VCaP (cell line): ENCODE measurements around the gene CD2AP.

Experiments
- H3K27ac ChIP-seq: fragments of 450-650 bp; 2 replicates; pipeline ENCODE4 v1.5.1; 2017
- CTCF ChIP-seq: fragments of 450-650 bp; conservative IDR thresholded peaks from 2 replicates; pipeline ENCODE4 v1.5.1; 2017; ENCODE audit warnings: mild to moderate bottlenecking, moderate library complexity

CD2AP gene

GRCh38 chr6:47481806-47482205 is 4.2 kb downstream of the CD2AP start:
- peak overlapping the region; percentile 92 for H3K27ac ChIP-seq
- TF ChIP-seq CTCF = no peak

- no peak for TF ChIP-seq CTCF
- H3K27ac ChIP-seq = peak overlapping the region; percentile 92
These were observed 5.9 kb downstream of the CD2AP start for GRCh38 chr6:47483516-47483852.

GRCh38 chr6:47483853-47484546 is 6.4 kb downstream of the CD2AP start:
- no peak for TF ChIP-seq CTCF
- peak overlapping the region; percentile 92 for H3K27ac ChIP-seq

- no peak for TF ChIP-seq CTCF
- peak overlapping the region; percentile 92 for H3K27ac ChIP-seq
These were observed 7.0 kb downstream of the CD2AP start for GRCh38 chr6:47484616-47485015.

- peak overlapping the region; percentile 92 for H3K27ac ChIP-seq
- TF ChIP-seq CTCF = no peak
These were observed 7.5 kb downstream of the CD2AP start for GRCh38 chr6:47485083-47485482.

- TF ChIP-seq CTCF = no peak
- peak overlapping the region; percentile 92 for H3K27ac ChIP-seq
These were observed 8.0 kb downstream of the CD2AP start for GRCh38 chr6:47485491-47486135.

GRCh38 chr6:47489995-47490394 is 12.4 kb downstream of the CD2AP start:
- TF ChIP-seq CTCF = no peak
- H3K27ac ChIP-seq = no peak overlapping the region
